ENCODE results near the gene NKX2-1. TPM values are rescaled to one million over a fixed set of nuclear protein-coding genes. Genes with fewer than 3 reads are reported as not detected.

Gene NKX2-1
- total and polyA plus RNA-seq, 2 of the 13 experiments (the other 11 are each of a cell fraction or from before 2014, with no cell fraction given), result not detected

DNA sequence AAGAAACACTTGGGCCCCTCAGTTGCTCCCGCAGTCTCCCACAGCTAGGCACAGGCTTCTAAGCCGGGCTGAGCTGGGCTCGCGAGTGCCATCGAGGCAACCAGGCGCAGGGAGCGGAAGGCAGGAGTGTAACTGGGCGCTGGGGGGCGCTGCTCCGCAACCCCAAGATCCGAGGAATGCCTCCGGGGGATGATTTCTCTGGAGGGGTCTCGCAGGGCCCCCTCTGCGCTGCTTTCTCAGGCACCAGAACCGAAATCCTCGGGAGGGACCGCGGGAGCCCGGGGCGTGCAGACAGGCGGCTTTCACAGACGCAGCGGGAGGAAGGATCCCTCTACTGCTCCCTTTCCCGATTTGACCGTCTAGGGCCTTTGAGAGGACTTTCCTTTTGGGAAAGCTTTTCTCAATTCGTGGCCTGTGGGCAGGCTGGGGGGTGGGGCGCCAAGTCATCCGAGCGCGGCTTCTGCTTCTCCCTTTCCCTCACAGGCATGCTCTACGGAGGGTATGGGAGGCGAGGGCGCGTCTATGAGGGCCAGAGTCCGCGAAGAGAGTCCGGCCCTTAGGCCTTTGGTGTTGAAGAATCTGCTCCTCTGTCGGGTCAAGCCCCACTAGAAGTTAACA is 4.3 kb upstream of the NKX2-1 start (continued):
- TF ChIP-seq, protein P1, sequence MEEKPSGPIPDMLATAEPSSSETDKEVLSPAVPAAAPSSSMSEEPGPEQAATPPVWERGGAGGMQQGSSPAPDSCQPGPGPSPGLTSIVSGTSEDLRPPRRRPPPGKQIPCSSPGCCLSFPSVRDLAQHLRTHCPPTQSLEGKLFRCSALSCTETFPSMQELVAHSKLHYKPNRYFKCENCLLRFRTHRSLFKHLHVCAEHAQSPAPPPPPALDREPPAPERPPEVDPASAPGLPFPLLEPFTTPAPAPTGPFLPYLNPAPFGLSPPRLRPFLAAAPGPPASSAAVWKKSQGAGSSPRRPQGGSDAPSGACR (CRISPR knock-in tag; IDR thresholded peaks at IDR 0.05), result no peak
- no peak for TF ChIP-seq MYNN (CRISPR knock-in tag; IDR thresholded peaks at IDR 0.05; ENCODE audit: low read depth)
- no peak for TF ChIP-seq KLF9 (CRISPR knock-in tag; IDR thresholded peaks at IDR 0.05; ENCODE audit: low read depth)
- TF ChIP-seq ZNF225 (CRISPR knock-in tag; IDR thresholded peaks at IDR 0.05), result 0 out of 2 replicates have a peak, but pooled peaks have one; percentile 34
- no peak for TF ChIP-seq ZSCAN20 (CRISPR knock-in tag; IDR thresholded peaks at IDR 0.05; ENCODE audit: borderline replicate concordance)
- TF ChIP-seq, protein P2, sequence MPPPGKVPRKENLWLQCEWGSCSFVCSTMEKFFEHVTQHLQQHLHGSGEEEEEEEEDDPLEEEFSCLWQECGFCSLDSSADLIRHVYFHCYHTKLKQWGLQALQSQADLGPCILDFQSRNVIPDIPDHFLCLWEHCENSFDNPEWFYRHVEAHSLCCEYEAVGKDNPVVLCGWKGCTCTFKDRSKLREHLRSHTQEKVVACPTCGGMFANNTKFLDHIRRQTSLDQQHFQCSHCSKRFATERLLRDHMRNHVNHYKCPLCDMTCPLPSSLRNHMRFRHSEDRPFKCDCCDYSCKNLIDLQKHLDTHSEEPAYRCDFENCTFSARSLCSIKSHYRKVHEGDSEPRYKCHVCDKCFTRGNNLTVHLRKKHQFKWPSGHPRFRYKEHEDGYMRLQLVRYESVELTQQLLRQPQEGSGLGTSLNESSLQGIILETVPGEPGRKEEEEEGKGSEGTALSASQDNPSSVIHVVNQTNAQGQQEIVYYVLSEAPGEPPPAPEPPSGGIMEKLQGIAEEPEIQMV (CRISPR knock-in tag; IDR thresholded peaks at IDR 0.05; ENCODE audit: low read depth), result no peak
- TF ChIP-seq, protein P3, sequence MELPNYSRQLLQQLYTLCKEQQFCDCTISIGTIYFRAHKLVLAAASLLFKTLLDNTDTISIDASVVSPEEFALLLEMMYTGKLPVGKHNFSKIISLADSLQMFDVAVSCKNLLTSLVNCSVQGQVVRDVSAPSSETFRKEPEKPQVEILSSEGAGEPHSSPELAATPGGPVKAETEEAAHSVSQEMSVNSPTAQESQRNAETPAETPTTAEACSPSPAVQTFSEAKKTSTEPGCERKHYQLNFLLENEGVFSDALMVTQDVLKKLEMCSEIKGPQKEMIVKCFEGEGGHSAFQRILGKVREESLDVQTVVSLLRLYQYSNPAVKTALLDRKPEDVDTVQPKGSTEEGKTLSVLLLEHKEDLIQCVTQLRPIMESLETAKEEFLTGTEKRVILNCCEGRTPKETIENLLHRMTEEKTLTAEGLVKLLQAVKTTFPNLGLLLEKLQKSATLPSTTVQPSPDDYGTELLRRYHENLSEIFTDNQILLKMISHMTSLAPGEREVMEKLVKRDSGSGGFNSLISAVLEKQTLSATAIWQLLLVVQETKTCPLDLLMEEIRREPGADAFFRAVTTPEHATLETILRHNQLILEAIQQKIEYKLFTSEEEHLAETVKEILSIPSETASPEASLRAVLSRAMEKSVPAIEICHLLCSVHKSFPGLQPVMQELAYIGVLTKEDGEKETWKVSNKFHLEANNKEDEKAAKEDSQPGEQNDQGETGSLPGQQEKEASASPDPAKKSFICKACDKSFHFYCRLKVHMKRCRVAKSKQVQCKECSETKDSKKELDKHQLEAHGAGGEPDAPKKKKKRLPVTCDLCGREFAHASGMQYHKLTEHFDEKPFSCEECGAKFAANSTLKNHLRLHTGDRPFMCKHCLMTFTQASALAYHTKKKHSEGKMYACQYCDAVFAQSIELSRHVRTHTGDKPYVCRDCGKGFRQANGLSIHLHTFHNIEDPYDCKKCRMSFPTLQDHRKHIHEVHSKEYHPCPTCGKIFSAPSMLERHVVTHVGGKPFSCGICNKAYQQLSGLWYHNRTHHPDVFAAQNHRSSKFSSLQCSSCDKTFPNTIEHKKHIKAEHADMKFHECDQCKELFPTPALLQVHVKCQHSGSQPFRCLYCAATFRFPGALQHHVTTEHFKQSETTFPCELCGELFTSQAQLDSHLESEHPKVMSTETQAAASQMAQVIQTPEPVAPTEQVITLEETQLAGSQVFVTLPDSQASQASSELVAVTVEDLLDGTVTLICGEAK (IDR thresholded peaks at IDR 0.05), result no peak
- TF ChIP-seq, protein P3 (CRISPR knock-in tag; IDR thresholded peaks at IDR 0.05), result peak; percentile 10; the same call in 1 of the 2 replicates
- TF ChIP-seq SIX4 (CRISPR knock-in tag; IDR thresholded peaks at IDR 0.05), result no peak
- no peak for TF ChIP-seq YEATS2 (CRISPR knock-in tag; IDR thresholded peaks at IDR 0.05; ENCODE audit: borderline replicate concordance)
- no peak for TF ChIP-seq ZNF337 (CRISPR knock-in tag; IDR thresholded peaks at IDR 0.05; ENCODE audit: borderline replicate concordance, low read depth)
- TF ChIP-seq, protein P4, sequence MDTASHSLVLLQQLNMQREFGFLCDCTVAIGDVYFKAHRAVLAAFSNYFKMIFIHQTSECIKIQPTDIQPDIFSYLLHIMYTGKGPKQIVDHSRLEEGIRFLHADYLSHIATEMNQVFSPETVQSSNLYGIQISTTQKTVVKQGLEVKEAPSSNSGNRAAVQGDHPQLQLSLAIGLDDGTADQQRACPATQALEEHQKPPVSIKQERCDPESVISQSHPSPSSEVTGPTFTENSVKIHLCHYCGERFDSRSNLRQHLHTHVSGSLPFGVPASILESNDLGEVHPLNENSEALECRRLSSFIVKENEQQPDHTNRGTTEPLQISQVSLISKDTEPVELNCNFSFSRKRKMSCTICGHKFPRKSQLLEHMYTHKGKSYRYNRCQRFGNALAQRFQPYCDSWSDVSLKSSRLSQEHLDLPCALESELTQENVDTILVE (CRISPR knock-in tag; IDR thresholded peaks at IDR 0.05), result no peak
- TF ChIP-seq ZNF333 (CRISPR knock-in tag; IDR thresholded peaks at IDR 0.05; ENCODE audit: borderline replicate concordance), result no peak
- TF ChIP-seq ZNF292 (CRISPR knock-in tag; IDR thresholded peaks at IDR 0.05; ENCODE audit: borderline replicate concordance, low read depth), result no peak
- no peak for TF ChIP-seq ZNF7 (CRISPR knock-in tag; IDR thresholded peaks at IDR 0.05)
- no peak for TF ChIP-seq REL (CRISPR knock-in tag; conservative IDR thresholded peaks at IDR 0.05)
- TF ChIP-seq DNMT3B (CRISPR knock-in tag; conservative IDR thresholded peaks at IDR 0.05), result no peak
- no peak for TF ChIP-seq TAF1 (CRISPR knock-in tag; IDR thresholded peaks at IDR 0.05)
- 0 out of 2 replicates have a peak, but pooled peaks have one; percentile 47 for TF ChIP-seq ZNF224 (CRISPR knock-in tag; IDR thresholded peaks at IDR 0.05)

Data from HepG2 (cell line).